Activated naive CD8-positive, alpha-beta T cell (primary cell): ENCODE data around the gene MICAL3.
"Not testable (repeated sequence)": the region's sequence is repeated elsewhere in the genome, so short reads cannot be mapped to it uniquely, and the experiment has no call there.

ENCODE experiments used
- H3K27ac Mint-ChIP-seq: one replicate; pipeline ENCODE4 v1.8.0; 2021; ENCODE audit warnings: mixed read lengths
- H3K27me3 Mint-ChIP-seq: one replicate; pipeline ENCODE4 v1.8.0; 2021; ENCODE audit warnings: mixed read lengths
- H3K36me3 Mint-ChIP-seq: one replicate; pipeline ENCODE4 v1.8.0; 2021; ENCODE audit warnings: mixed read lengths
- H3K4me1 Mint-ChIP-seq: one replicate; pipeline ENCODE4 v1.8.0; 2021; ENCODE audit warnings: low read depth, mixed read lengths
- H3K4me3 Mint-ChIP-seq: one replicate; pipeline ENCODE4 v1.8.0; 2021; ENCODE audit warnings: mild to moderate bottlenecking, mixed read lengths
- H3K9me3 Mint-ChIP-seq: one replicate; pipeline ENCODE4 v1.8.0; 2021; ENCODE audit warnings: low read depth, mixed read lengths

Gene MICAL3

DNA sequence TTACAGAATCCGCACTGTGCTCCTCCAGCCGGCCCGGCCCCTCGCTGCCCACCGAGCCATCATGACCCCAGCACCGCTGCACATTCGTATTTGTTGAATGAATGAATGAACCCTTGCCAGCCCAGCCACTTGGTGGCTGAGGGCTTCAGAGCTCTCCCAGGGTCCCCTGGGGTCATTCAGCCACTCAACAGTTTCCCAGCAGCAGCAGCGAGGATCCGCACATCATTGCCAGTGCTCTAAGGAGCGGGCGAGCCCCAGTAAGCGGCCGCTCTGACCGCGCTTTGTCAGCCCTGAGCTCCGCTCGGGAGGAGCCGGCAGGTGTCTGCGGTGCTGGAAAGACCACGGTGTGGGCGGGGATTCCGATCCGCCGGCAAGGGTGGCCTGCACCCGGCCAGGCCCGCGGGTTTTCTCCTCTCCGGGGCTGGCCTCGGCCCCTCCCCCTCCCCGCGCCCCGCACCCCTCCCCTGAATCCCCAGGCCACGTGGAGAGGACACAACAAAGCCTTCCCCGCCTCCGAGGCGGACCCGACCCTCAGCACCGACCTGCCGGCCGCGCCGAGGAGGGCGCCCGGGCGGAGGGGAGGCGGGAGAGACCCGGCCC lies 250.7 kb downstream of the MICAL3 start:
- Mint-ChIP-seq H3K4me1 (peaks cover 70% of the 10 kb centered on the region), H3K9me3 (no peaks in the 10 kb centered on the region), H3K27ac (no peak overlapping the region), H3K36me3 (peaks cover 2% of the 10 kb centered on the region), H3K27me3 (no peaks in the 10 kb centered on the region), H3K4me3 (peak overlapping the region; percentile 84)

- Mint-ChIP-seq H3K27me3 (no peaks in the 10 kb centered on the region), H3K27ac (peak overlapping the region; percentile 19), H3K9me3 (no peaks in the 10 kb centered on the region), H3K36me3 (peaks cover 2% of the 10 kb centered on the region), H3K4me1 (peaks cover 65% of the 10 kb centered on the region), H3K4me3 (peak overlapping the region; percentile 84)
Measured at GRCh38 chr22:17772958-17773605, 251.3 kb downstream of the MICAL3 start.

GRCh38 chr22:17772249-17772957 lies 252.0 kb downstream of the MICAL3 start:
- H3K27me3 Mint-ChIP-seq, result no peaks in the 10 kb centered on the region
- H3K4me1 Mint-ChIP-seq, result peaks cover 65% of the 10 kb centered on the region
- no peaks in the 10 kb centered on the region for H3K9me3 Mint-ChIP-seq
- H3K4me3 Mint-ChIP-seq, result peak overlapping the region; percentile 84
- peaks cover 2% of the 10 kb centered on the region for H3K36me3 Mint-ChIP-seq
- peak overlapping the region; percentile 19 for H3K27ac Mint-ChIP-seq

DNA sequence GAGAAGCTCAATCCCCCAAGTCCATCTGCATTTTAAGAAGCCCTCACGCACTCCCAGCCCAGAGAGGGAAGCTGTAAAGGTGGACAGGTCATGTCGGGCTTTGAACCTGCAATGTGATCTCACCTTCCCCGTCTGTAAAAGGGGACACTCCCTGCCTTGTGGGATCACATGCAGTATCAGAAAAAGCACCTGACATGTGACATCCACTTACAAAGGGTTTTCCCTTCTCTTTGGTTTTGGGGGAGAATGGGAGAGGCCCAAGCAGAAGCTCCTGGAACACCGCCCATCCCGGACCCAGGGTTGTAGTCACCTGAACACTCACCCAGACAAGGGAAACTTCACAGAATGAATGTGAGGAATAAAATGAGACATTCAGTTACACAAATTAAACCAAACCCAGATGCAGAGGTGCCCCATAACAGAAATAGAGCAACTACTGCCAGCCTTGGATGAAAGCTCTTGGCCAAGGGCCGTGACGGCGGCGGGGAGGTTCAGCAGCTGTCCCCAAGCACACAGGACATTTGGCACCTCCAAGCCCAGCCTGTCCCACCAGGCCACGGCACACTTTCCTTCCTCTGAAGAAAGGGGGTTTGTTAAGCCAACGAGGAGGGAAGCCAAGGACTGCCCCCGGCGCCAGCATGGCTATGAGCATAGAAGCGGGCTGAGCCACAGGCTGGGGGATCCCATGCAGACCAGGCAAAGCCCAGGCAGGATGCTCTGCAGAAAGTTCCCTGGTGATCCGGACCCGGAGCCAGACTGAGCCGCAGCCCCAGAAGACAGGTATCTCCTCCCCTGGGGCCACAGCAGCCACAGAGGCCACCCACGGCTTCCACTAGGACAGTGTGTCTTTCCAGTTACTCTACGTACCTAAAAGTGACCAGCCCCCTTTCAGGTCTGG lies 253.9 kb downstream of the MICAL3 start:
- H3K36me3 Mint-ChIP-seq, result peaks cover 2% of the 10 kb centered on the region
- H3K4me1 Mint-ChIP-seq, result peaks cover 56% of the 10 kb centered on the region
- no peaks in the 10 kb centered on the region for H3K9me3 Mint-ChIP-seq
- peak overlapping the region; percentile 64 for H3K27ac Mint-ChIP-seq
- no peaks in the 10 kb centered on the region for H3K27me3 Mint-ChIP-seq
- peak overlapping the region; percentile 23 for H3K4me3 Mint-ChIP-seq

GRCh38 chr22:17769716-17770082 lies 254.7 kb downstream of the MICAL3 start:
- H3K27me3 Mint-ChIP-seq, result no peaks in the 10 kb centered on the region
- H3K9me3 Mint-ChIP-seq, result no peaks in the 10 kb centered on the region
- H3K36me3 Mint-ChIP-seq, result peaks cover 2% of the 10 kb centered on the region
- H3K27ac Mint-ChIP-seq, result no peak overlapping the region
- H3K4me3 Mint-ChIP-seq, result no peak overlapping the region
- H3K4me1 Mint-ChIP-seq, result peaks cover 56% of the 10 kb centered on the region

DNA sequence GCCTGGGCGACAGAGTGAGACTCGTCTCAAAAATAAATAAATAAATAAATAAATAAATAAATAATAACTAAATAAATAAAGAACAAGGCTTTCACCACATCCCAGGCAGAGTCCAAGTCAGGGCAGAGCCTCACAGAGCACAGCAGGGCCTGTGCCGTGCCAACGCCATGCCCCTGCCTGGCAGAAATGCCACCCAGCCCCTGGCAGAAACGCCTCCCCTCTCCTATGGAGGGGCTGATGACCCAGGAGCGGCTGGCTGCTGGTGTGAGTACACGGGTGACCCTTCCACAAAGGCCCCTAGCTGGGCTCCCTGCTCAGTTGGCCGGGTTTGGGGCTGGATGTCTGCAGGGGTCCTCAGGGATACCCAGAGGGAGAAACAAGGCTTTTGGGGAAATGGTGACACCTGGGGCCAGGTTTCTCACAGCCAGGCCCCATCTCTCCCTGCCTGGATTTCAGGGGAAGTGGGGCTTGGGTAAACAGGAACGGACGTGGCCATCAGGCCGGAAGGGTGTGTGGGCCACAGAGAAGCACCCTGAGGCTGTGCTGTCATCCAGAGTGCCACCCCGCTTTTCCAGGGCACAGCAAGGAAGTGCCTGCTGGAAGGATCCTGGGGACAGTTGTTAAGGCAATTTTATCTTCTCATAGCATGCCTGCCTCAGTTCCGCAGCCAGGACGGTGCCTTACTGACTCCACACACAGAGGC lies 255.2 kb downstream of the MICAL3 start:
- peaks cover 61% of the 10 kb centered on the region for H3K4me1 Mint-ChIP-seq
- H3K4me3 Mint-ChIP-seq, result no peak overlapping the region
- H3K27me3 Mint-ChIP-seq, result no peaks in the 10 kb centered on the region
- H3K36me3 Mint-ChIP-seq, result peaks cover 2% of the 10 kb centered on the region
- no peak overlapping the region for H3K27ac Mint-ChIP-seq
- H3K9me3 Mint-ChIP-seq, result no peaks in the 10 kb centered on the region

- Mint-ChIP-seq H3K9me3 (no peaks in the 10 kb centered on the region), H3K27ac (peak overlapping the region; percentile 85), H3K4me1 (peaks cover 54% of the 10 kb centered on the region), H3K36me3 (peaks cover 2% of the 10 kb centered on the region), H3K27me3 (no peaks in the 10 kb centered on the region), H3K4me3 (peak overlapping the region; percentile 78)
Measured at GRCh38 chr22:17767233-17768065, 256.9 kb downstream of the MICAL3 start.

GRCh38 chr22:17764852-17765251 lies 259.5 kb downstream of the MICAL3 start:
- H3K4me3 Mint-ChIP-seq, H3K9me3 Mint-ChIP-seq, H3K27me3 Mint-ChIP-seq, H3K36me3 Mint-ChIP-seq, H3K27ac Mint-ChIP-seq: not testable (repeated sequence)
- peaks cover 47% of the 10 kb centered on the region for H3K4me1 Mint-ChIP-seq

- no peaks in the 10 kb centered on the region for H3K27me3 Mint-ChIP-seq
- H3K9me3 Mint-ChIP-seq, result no peaks in the 10 kb centered on the region
- no peak overlapping the region for H3K4me3 Mint-ChIP-seq
- no peak overlapping the region for H3K27ac Mint-ChIP-seq
- no peaks in the 10 kb centered on the region for H3K36me3 Mint-ChIP-seq
- H3K4me1 Mint-ChIP-seq, result peaks cover 43% of the 10 kb centered on the region
Measured at GRCh38 chr22:17764036-17764435, 260.3 kb downstream of the MICAL3 start.

DNA sequence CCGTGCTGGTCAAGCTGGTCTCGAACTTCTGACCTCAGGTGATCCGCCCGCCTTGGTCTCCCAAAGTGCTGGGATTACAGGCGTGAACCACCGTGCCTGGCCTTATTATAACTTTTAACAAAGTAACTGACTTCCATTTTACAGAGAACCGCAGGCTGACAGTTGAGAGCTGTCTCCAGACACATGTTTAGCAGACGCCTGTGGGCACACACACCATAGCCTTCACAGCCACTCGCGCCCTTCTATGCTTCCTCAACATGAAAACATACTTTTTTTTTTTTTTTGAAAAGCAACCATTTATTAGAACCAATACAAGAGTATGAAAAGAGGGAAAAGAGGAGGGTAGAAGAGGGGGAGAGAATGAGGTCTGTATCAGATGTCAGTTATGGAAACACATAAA lies 260.9 kb downstream of the MICAL3 start:
- not testable (repeated sequence) for H3K27me3 Mint-ChIP-seq, H3K4me3 Mint-ChIP-seq, H3K27ac Mint-ChIP-seq, H3K9me3 Mint-ChIP-seq, H3K36me3 Mint-ChIP-seq
- H3K4me1 Mint-ChIP-seq, result peaks cover 46% of the 10 kb centered on the region

GRCh38 chr22:17761138-17761488 lies 263.2 kb downstream of the MICAL3 start:
- H3K36me3 Mint-ChIP-seq, result no peaks in the 10 kb centered on the region
- no peaks in the 10 kb centered on the region for H3K27me3 Mint-ChIP-seq
- H3K27ac Mint-ChIP-seq, result no peak overlapping the region
- H3K4me3 Mint-ChIP-seq, result no peak overlapping the region
- H3K4me1 Mint-ChIP-seq, result peaks cover 37% of the 10 kb centered on the region
- H3K9me3 Mint-ChIP-seq, result no peaks in the 10 kb centered on the region

DNA sequence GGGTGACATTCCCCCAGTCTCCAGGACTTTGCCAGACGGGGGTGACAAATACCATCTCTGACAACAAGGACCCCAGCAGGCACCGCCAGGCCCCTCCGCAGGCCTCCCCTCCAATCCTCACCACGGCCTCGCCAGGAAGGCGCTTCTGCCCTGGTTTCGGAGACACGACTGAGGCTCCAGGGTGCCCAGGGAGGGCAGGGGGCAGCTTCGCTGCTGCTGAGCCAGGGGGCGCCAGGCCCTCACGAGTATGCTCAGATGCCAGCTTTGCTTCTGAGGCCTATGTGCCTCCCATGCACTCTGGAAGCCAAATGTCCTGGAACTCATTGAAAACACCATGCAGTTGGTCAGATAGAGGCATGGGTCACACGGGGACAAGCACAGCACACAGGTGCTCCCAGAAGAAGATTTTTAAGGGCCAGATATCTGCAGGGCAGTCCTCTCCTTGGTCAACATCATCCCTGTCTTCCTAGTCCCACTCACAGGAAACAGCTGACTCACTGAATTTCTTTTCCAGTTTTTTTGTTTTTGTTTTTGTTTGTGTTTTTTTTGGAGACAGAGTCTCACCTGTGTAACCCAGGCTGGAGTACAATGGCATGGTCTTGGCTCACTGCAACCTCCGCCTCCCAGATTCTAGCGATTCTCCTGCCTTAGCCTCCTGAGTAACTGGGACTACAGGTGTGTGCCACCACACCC lies 270.0 kb downstream of the MICAL3 start:
- Mint-ChIP-seq H3K27ac (no peak overlapping the region), H3K36me3 (no peaks in the 10 kb centered on the region), H3K4me1 (peaks cover 11% of the 10 kb centered on the region), H3K9me3 (no peaks in the 10 kb centered on the region), H3K4me3 (no peak overlapping the region), H3K27me3 (no peaks in the 10 kb centered on the region)

- H3K4me3 Mint-ChIP-seq, result no peak overlapping the region
- peaks cover 9% of the 10 kb centered on the region for H3K4me1 Mint-ChIP-seq
- no peaks in the 10 kb centered on the region for H3K36me3 Mint-ChIP-seq
- no peaks in the 10 kb centered on the region for H3K27me3 Mint-ChIP-seq
- H3K9me3 Mint-ChIP-seq, result no peaks in the 10 kb centered on the region
- H3K27ac Mint-ChIP-seq, result no peak overlapping the region
Measured at GRCh38 chr22:17753401-17753989, 270.9 kb downstream of the MICAL3 start.
